ENCODE results near the gene BATF3. TPM values are rescaled to one million over a fixed set of nuclear protein-coding genes. Genes with fewer than 3 reads are reported as not detected.
"Not testable (repeated sequence)": the region's sequence is repeated elsewhere in the genome, so short reads cannot be mapped to it uniquely, and the experiment has no call there.

The BATF3 gene
- total RNA-seq, 1 donor from 2014 or later, result 5.4 TPM

DNA sequence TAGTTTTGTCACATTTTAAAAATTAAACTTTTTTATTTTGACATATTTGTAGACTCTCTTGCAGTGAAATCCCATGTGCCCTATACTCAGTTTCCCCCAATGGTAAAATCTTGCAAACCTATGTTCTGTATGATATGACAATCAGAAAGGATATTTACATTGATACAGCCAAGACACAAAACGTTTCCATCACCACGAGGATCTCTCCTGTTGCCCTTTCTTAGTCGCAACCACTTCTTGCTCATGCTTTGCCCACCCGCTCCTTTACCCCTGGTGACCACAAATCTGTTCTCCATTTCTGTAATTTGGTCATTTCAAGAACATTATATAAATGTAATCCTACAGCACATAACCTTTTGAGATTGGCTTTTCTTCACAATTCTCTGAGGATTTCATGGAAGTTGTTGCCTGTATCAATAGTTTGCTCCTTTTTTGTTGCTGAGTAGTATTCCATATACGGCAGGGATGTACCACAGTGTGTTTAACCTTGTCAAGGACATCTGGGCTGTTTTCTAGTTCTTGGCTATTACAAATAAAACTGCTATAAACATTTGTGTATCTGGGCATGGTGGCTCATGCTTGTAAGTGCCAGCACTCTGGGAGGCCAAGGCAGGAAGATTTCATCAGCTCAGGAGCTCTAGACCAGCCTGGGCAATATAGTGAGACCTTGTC, 14.0 kb upstream of the BATF3 start:
- TF ChIP-seq, protein P1, sequence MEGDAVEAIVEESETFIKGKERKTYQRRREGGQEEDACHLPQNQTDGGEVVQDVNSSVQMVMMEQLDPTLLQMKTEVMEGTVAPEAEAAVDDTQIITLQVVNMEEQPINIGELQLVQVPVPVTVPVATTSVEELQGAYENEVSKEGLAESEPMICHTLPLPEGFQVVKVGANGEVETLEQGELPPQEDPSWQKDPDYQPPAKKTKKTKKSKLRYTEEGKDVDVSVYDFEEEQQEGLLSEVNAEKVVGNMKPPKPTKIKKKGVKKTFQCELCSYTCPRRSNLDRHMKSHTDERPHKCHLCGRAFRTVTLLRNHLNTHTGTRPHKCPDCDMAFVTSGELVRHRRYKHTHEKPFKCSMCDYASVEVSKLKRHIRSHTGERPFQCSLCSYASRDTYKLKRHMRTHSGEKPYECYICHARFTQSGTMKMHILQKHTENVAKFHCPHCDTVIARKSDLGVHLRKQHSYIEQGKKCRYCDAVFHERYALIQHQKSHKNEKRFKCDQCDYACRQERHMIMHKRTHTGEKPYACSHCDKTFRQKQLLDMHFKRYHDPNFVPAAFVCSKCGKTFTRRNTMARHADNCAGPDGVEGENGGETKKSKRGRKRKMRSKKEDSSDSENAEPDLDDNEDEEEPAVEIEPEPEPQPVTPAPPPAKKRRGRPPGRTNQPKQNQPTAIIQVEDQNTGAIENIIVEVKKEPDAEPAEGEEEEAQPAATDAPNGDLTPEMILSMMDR (IDR thresholded peaks at IDR 0.05; ENCODE audit: insufficient read depth, low read length, poor library complexity, severe bottlenecking), result no peak
- no peaks in the 10 kb centered on the region for H3K36me3 ChIP-seq (ENCODE audit: control insufficient read depth, insufficient read depth, low read length)
- no peaks in the 10 kb centered on the region for H3K27me3 ChIP-seq (ENCODE audit: control insufficient read depth, insufficient read depth, low read length)
- no peak overlapping the region for H3K4me3 ChIP-seq (ENCODE audit: low read depth, low read length)
- DNase-seq (ENCODE audit: low read depth), result no peak

DNA sequence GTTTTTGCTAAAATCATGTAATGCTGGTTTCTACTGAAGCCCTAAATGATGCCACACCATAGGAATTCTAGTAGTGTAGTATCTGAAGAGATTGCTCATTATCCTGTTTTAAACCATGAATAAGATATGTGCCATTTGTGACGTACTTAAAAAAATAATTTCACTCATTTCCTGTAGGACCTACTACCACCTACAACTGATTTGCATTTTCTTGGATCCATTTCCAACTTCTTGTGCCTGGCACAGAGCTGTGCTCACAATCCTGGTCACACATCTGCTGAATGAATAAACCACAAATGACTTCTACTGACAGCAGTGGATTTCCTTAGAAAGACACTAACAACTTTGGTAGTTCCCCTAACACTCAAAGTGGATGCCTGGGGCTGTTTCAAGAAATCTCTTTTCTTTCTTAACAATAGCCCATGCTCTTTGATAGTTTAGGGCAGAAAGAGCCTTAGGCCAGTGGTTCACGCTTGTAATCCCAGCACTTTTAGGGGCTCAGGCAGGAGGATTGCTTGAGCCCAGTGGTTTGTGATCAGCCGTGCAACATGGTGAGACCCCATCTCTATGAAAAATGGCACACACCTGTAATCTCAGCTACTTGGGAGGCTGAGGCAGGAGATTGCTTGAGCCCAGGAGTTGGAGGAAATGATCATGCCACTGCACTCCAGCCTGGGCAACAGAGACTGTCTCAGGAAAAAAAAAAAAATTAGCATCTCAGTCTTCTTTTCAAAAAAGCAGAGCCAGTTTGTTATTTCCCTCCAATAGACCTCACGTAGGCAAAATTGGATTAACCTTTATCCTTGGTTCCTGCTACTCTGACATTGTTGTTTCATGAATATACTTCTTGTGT, 13.0 kb upstream of the BATF3 start:
- Histone ChIP-seq H3K27me3 (ENCODE audit: control insufficient read depth, insufficient read depth, low read length) (no peaks in the 10 kb centered on the region), H3K36me3 (ENCODE audit: control insufficient read depth, insufficient read depth, low read length) (no peaks in the 10 kb centered on the region), H3K4me3 (ENCODE audit: low read depth, low read length) (no peak overlapping the region)
- TF ChIP-seq, protein P1 (IDR thresholded peaks at IDR 0.05; ENCODE audit: insufficient read depth, low read length, poor library complexity, severe bottlenecking), result no peak
- DNase-seq (ENCODE audit: low read depth), result no peak

DNA sequence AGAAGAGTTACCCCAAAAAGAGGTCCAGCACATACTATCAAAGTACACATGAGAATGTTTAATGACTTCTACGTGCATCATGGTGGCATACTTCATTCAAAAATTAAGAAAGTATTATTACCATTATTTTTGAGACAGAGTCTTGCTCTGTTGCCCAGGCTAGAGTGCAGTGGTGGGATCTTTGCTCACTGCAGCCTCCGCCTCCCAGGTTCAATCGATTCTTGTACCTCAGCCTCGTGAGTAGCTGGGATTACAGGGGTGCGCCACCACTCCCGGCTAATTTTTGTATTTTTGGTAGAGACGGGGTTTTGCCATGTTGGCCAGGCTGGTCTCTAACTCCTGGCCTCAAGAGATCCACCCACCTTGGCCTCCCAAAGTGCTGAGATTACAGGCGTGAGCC, 12.3 kb upstream of the BATF3 start:
- not testable (repeated sequence) for H3K36me3 ChIP-seq (ENCODE audit: control insufficient read depth, insufficient read depth, low read length); H3K4me3 ChIP-seq (ENCODE audit: low read depth, low read length); H3K27me3 ChIP-seq (ENCODE audit: control insufficient read depth, insufficient read depth, low read length); DNase-seq (ENCODE audit: low read depth)

DNA sequence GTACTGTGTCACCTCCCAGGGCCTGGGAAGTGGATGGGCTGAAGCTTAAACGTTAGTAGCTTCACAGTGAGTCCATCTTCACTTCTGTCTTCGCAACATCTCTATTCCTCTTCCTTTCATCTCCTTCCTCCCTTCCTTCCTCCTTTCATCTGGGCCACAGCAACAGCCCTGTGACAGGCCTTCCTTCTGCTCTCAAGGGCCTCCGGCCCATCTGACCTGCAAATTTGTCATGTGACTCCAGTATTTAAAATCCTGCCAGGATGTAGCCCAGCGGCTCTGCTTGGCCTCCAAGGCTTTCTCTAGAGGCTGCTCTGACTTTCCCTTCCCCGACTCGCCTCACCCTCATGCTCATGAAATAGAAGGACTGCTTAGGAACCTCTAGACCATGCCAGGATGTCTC, 10.9 kb upstream of the BATF3 start:
- H3K36me3 ChIP-seq (ENCODE audit: control insufficient read depth, insufficient read depth, low read length), result no peaks in the 10 kb centered on the region
- DNase-seq (ENCODE audit: low read depth), result no peak
- H3K27me3 ChIP-seq (ENCODE audit: control insufficient read depth, insufficient read depth, low read length), result no peaks in the 10 kb centered on the region
- H3K4me3 ChIP-seq (ENCODE audit: low read depth, low read length), result no peak overlapping the region
- TF ChIP-seq, protein P1 (IDR thresholded peaks at IDR 0.05; ENCODE audit: insufficient read depth, low read length, poor library complexity, severe bottlenecking), result no peak

DNA sequence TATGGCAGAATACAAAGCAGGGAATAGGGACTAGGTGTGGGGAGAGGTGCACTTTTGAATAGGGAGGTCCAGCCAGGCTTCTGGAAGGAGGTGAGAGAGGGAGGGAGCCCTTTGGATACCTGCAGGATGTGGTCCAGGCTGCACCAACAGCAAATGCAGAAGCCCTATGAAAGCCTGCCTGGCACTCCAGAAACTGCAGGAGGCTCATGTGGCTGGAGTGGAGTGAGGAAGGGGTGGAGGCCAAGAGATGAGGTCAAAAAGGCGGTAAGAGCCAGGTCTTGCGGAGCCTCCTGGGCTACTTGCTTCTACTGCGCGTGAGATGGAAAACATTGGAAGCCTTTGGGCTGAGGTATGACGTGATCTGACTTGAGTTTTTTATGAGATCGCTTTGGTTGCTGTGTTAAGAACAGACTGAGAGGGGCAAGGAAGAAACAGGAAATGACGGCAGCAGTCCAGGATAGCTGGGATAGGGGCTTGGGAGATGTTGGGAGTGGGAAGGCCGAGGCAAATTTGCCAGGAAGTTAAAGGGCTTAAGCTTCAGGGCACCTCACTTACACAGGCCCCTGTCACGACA, 4.4 kb upstream of the BATF3 start:
- Histone ChIP-seq H3K27me3 (ENCODE audit: control insufficient read depth, insufficient read depth, low read length) (peaks cover 16% of the 10 kb centered on the region), H3K4me3 (ENCODE audit: low read depth, low read length) (no peak overlapping the region)

DNA sequence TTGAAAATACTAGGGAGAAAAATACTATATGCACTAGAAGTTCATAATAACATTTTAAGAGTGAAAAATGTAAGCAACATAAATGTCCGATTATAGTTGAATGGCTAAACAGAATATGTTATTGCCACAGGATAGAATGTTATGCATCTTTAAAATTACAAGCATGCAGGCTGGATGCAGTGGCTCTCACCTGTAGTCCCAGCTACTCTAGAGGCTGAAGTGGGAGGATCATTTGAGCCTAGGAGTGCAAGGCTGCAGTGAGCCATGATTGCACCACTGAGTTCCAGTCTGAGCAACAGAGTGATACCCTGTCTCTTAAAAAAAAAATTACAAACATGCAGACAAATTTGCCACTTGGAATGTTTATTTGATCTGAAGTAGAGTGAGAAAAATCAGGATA, 3.0 kb upstream of the BATF3 start:
- no peak for DNase-seq (ENCODE audit: low read depth)
- Histone ChIP-seq H3K4me3 (ENCODE audit: low read depth, low read length) (no peak overlapping the region), H3K36me3 (ENCODE audit: control insufficient read depth, insufficient read depth, low read length) (no peaks in the 10 kb centered on the region), H3K27me3 (ENCODE audit: control insufficient read depth, insufficient read depth, low read length) (peaks cover 23% of the 10 kb centered on the region)
- TF ChIP-seq, protein P1 (IDR thresholded peaks at IDR 0.05; ENCODE audit: insufficient read depth, low read length, poor library complexity, severe bottlenecking), result no peak

More for the DNA sequence above, 4.4 kb upstream of the BATF3 start:
- DNase-seq (ENCODE audit: low read depth), result no peak
- no peaks in the 10 kb centered on the region for H3K36me3 ChIP-seq (ENCODE audit: control insufficient read depth, insufficient read depth, low read length)
- TF ChIP-seq, protein P1 (IDR thresholded peaks at IDR 0.05; ENCODE audit: insufficient read depth, low read length, poor library complexity, severe bottlenecking), result no peak

All from kidney epithelial cell (primary cell).